Measurements from ENCODE around the gene GPR179.

The GPR179 gene

GRCh38 chr17:38342886-38343607 is 709 bp downstream of the GPR179 start:
- DNase-seq = no peak

- DNase-seq = peak; percentile 56 to 72
Measured at GRCh38 chr17:38341035-38341721, 2.6 kb downstream of the GPR179 start.

GRCh38 chr17:38339891-38340290 is 3.9 kb downstream of the GPR179 start:
- DNase-seq = no peak

GRCh38 chr17:38338535-38338934 is 5.2 kb downstream of the GPR179 start:
- no peak for DNase-seq

GRCh38 chr17:38338053-38338452 is 5.7 kb downstream of the GPR179 start:
- DNase-seq = no peak

GRCh38 chr17:38336838-38337237 is 6.9 kb downstream of the GPR179 start:
- no peak for DNase-seq

- no peak for DNase-seq
Measured at GRCh38 chr17:38334480-38335364, 9.0 kb downstream of the GPR179 start.

GRCh38 chr17:38333635-38334295 is 10.0 kb downstream of the GPR179 start:
- DNase-seq = peak; percentile 29 to 54

- no peak for DNase-seq
Measured at GRCh38 chr17:38332735-38333134, 11.0 kb downstream of the GPR179 start.

- DNase-seq = no peak
Measured at GRCh38 chr17:38330941-38331411, 12.8 kb downstream of the GPR179 start.

- DNase-seq = no peak
Measured at GRCh38 chr17:38329808-38330730, 13.7 kb downstream of the GPR179 start.

- no peak for DNase-seq
Measured at GRCh38 chr17:38329284-38329683, 14.5 kb downstream of the GPR179 start.

- no peak for DNase-seq
Measured at GRCh38 chr17:38328620-38329019, 15.1 kb downstream of the GPR179 start.

- DNase-seq = no peak
Measured at GRCh38 chr17:38327936-38328335, 15.8 kb downstream of the GPR179 start.

GRCh38 chr17:38326996-38327792 is 16.6 kb downstream of the GPR179 start:
- no peak for DNase-seq

GRCh38 chr17:38325221-38325851 is 18.4 kb downstream of the GPR179 start:
- no peak for DNase-seq

GRCh38 chr17:38324772-38325171 is 19.0 kb downstream of the GPR179 start:
- no peak for DNase-seq

GRCh38 chr17:38324141-38324697 is 19.5 kb downstream of the GPR179 start:
- DNase-seq = no peak

- DNase-seq = no peak
Measured at GRCh38 chr17:38322897-38323296, 20.9 kb downstream of the GPR179 start.
